NOMO-1 treated with DMSO at 0.1 percent for 48 hours (cell line): ENCODE results near the gene KIF3C.
"Not testable (repeated sequence)": the region's sequence is repeated elsewhere in the genome, so short reads cannot be mapped to it uniquely, and the experiment has no call there.

Experiments used
- DNase-seq: peaks from one replicate; lab custom pipeline; 2025; ENCODE audit not compliant: unreplicated experiment; lab: John Stamatoyannopoulos, UW

Gene KIF3C

DNA sequence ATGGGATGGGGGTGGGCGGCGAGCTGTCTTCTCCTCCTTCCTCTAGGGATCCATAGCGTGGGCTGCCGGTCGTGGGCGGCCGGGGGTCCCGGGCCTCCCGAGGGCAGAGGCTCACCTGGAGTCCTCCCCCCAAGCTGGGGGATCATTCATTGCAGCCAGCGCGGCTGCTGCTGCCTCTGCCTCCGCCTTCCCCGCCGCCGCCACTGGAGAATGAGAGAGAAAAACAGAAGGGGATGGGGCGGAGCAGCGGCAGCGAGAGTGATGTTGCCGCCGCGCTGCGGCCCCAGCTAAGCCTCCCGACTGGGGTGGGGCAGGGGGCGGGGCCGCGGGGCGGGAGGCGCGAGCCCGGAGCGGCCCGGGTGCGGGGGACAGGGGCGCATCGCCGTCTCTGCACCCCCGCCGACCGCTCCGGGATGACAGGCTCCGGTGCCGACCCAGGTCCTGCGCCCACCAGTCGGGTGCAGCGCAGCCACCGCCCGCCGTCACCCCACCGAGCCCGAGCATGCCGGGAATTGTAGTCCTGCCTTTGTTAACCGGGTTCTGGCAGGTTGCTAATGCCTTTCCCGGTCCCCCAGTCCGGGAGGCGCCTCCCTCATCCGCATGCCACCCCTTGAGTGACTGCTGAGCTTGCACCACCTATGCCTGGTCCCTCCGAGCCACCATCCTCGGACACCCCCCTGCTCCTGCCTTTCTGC lies at the start of gene KIF3C:
Gene KIF3C (minus strand): TSS at position 225 of the 695 bp plus-strand sequence. CDS start 580 bp downstream, outside the sequence.
- DNase-seq: peak; percentile 64

DNA sequence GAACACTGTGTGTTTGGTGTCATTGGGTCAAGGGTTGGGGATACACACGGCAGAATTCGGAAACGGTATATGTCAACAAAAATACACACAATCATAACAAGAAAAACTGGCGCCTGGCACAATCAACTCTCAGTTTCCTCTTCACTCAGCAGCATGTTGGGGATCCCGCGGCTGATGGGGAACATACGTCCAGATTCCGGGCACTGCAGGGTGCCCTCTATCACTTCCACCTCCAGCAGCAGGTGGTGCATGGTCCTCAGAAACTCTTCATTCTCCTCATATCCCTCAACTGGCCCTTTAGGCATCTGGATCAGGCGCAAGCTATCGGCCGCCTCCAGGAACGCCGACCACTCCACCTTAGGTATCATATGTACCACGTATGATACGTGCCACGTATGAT lies 45.8 kb upstream of the KIF3C start:
- DNase-seq: not testable (repeated sequence)

- DNase-seq: no peak
Observed at GRCh38 chr2:26025509-26025908, 43.2 kb upstream of the KIF3C start.

GRCh38 chr2:26024260-26024659 lies 42.0 kb upstream of the KIF3C start:
- DNase-seq: no peak

DNA sequence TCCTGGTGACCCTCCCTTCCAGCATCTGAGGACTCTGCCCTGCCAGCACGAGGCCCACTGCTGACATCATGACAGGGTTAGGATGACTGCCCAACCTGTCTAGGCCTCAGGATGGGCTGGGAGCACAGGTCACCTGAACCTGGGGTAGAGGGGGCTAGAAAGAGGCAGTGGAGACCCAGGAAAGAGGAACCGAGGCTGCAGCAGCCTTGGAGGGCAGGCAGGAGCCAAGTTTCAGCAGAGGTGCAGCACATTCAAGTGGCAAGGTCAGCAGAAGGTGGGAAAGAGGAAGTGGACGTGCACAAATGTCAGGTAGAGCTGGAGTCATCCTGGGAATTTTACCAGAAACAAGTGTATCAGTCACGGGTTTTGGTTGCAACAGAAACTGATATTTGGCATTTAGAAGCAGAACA lies 37.9 kb upstream of the KIF3C start:
- no peak for DNase-seq

- DNase-seq: peak; percentile 9
Observed at GRCh38 chr2:26018184-26019055, 36.1 kb upstream of the KIF3C start.

GRCh38 chr2:26017464-26018183 lies 35.3 kb upstream of the KIF3C start:
- DNase-seq: no peak

- DNase-seq: not testable (repeated sequence)
Observed at GRCh38 chr2:26016706-26017045, 34.4 kb upstream of the KIF3C start.

DNA sequence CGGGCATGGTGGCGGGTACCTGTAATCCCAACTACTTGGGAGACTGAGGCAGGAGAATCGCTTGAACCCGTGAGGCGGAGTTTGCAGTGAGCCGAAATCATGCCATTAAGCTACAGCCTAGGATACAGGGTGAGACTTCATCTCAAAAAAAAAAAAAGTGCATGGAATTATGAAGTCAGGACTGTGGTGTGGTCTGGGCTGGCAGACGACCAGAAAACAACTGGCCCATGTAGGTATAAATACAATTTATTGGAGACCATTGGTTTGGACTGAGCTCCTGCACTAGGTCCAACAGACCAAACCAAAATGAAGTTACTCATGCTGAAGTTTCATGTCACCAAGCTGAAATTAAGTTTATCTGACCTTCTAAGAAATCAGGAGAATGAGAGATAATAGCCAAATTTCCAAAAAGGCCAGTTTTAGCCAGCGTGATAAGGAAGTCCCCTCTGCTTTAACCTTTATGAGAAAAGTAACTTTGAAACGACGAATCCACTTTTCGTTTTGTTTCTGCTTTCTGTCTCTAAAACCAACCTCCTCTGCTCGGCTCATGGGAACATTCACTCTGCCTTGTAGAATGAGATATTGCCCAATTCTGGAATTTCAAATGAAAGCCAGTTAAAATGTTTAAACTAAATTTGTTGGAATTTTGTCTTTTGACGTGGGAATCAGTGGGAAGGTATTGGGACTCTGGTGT lies 33.9 kb upstream of the KIF3C start:
- no peak for DNase-seq

DNA sequence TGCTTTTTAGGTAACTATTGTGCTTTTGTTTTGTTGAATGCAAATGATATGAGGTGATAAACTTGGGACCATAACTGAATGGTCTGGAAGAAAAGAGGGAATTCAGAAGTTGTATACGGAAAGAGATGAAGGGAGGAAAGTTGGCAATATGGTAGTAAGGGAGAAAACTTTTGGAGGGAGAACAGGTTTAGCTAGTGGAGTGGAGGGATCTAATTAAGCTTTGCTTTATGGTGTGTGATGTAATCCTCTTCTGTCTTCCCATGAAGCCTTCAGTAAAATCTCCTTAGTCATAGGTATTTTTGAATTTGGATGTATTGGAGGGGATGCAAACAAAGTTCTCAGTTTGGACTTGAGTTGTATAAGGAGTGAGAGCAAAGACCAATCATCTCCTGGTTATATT lies 31.4 kb upstream of the KIF3C start:
- DNase-seq: no peak

DNA sequence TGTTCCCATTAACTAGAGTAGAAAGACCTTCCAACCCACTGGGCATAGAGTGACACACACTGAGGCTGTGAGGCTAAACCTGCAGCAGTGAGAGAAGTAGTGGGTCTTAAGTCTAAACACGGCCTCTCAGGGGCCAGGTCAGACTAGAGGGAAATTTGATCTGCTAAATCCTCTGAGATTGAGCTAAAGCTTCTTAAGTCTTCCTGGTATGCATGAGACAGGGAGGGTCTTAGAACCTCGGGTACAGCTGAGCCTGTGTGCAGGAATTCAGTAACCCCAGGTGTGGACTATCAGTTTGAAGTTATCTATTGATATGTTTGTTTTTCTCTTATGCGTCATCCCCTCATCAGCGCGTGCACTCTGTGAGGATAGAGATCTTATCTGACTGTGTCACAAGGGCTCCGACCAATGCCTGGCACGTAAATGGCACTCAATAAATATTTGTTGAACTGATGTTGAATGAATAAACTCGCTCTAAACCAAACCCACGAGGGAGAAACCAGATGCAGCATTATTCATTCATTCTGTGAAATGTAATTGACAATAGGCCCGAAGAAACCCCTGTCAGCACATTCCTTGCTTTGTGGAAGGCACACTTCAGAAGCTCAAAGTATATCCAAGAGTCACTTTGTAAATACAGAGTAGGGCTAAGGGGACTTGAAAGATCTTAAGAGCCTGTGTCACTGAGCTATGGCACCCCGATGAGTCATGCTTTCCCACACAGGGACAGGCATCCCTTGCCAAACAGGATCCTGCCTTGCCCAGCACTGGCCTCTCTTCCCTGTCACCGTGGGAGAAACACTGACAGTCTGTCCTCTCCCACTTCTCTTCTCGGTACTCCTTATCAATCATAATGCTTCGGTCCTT lies 29.9 kb upstream of the KIF3C start:
- no peak for DNase-seq

DNA sequence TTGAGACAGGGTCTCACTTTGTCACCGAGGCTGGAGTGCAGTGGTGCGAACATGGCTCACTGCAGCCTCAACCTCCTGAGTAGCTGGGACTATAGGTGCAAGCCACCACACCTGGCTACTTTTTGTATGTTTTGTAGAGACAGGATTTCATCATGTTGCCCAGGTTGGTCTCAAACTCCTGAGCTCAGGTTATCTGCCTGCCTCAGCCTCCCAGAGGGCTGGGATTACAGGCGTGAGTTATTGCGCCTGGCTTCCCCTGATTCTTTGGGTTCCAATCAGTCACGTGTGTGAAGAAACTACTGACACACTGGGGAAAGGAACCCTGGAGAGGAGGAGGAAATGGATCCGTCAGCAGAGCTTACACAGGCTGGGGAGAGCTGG lies 29.3 kb upstream of the KIF3C start:
- no peak for DNase-seq

- no peak for DNase-seq
Observed at GRCh38 chr2:26010943-26011342, 28.6 kb upstream of the KIF3C start.

GRCh38 chr2:26009567-26009963 lies 27.3 kb upstream of the KIF3C start:
- DNase-seq: no peak

DNA sequence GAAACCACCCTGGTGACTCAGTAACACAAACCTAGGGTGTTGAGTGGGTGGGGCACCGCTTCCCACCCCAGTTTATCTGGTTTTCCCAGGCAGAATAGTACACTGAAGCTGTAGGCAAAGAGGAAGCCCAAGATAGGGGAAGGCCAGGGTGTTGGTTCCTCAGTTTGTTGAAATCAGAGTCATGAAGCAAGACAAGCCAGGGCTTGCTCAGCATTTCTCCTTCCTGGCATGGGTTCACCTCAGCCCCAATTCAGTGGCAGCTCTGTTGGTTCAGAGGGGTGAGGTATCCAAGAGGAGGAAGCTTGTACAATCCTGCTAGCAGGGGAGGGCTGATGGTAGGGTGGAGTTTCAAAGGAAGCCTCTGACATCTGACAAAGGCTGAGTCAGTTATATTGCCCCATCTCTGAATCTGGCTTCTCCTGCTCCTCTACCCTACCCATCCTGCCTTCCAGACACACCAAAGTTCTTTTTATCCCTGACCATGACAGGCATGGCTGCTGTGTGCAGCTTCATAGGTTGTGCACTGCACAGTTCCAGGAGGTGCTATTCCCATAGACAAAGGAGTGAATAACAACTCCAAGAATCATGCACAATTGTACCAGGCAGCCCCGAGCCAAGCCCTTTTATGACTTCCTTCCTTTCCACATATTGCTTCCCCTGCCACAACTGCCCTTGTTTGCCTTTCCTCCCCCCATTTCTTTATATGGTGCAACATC lies 26.7 kb upstream of the KIF3C start:
- peak; percentile 99 for DNase-seq

GRCh38 chr2:26008095-26008494 lies 25.8 kb upstream of the KIF3C start:
- DNase-seq: no peak

DNA sequence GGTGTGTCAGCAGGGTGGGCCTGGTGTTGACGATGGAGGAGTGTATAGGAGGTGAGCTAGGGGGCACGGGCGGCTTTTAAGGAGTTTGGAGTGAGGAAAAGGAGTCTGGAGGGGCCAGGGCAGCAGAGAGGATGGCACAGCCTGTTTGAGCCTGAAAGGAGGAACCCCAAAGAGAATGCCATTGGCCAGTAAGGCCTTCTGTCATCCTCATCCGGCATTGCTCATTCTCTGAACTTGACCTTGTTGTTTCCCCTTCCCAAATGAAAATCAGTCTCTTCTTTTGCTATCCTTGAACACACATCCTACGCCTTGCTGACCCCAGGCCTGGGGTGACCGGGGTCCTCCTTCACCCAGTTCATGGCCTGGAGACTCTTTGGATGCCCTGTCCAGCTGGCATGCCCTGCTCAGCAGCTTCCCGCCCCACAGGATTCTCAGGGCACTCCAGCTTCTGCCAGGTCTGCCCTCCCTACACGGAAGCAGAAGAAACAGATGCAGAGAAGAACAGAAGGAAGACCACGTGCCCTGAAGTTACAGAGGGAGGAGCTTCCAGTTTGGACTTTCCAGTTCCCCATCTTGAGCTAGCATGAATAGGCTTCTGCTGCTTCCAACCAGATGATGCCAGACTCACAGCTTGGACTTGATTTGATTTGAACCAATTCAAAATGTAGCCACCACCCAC lies 20.5 kb upstream of the KIF3C start:
- peak; percentile 81 for DNase-seq

DNA sequence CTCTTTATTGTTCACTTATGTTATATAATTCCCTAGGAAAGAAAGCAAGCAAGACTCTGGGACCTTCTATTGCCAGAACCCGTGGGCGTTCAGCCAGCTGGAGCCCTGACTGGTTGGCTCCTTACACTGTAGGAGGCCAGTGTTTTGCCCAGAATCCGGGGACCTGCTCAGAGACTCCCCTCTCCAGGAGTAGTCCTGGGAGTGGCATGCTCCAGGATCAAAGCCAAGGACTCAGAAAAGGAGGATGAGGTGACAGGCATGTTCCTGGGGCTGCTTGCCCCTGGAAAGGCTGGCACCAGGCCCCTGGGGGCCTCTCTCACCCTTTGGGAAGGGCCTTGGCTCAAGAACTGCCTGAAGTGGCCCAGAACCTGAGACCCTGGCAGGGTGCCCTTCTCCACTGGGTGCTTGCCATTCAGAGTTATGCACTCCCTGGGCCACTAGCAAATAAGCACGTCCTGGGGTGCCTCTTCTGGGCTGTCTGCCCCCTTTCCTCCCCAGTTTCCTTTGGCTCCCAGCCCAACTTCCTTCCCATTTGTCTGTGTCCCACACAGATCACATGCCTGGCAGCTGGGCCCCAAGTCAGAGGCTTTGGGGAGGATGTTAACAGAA lies 19.6 kb upstream of the KIF3C start:
- no peak for DNase-seq
